GM15510 (cell line): ENCODE data around the gene NKD2.

ENCODE experiments used
- POLR2A ChIP-seq: IDR thresholded peaks from 3 replicates; pipeline ENCODE4 v1.6.1; 2011; ENCODE audit warnings: borderline replicate concordance; ENCODE audit not compliant: insufficient read length; ENCODE audit errors: extremely low read depth

NKD2 gene

DNA sequence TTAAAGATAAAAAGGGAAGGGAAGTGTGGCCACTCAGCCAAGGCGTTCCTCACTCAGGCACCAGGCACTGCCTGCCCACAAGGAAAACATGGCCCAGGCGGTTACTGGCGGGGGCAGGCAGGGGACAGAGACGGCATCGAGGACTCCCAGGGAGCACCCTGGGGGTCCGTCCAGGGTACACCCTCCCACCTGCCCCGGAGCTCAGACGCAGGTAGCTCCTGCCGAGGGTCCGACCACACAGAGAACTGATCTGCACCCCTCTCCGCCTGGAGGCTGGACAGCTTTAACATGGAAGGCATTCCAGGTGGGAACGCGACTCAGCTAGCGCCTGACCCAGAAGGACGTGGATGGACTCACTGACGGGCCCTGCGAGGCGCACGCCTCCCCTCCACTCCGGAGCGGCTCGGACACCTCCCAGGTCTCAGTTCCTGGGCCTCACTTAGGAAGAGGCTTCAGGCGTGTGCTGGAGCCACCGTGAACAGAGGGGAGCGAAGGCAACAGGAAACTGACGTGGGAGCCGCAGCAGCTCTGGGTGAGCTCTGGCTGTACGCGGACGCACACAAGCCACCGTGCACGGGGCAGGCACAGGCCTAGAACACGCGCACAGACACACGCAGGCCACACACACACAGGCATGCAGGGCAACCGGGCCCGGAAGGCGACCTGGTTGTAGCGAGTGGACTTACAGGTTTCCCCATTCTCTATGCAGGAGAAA is 47.5 kb downstream of the NKD2 start:
- TF ChIP-seq POLR2A: no peak

DNA sequence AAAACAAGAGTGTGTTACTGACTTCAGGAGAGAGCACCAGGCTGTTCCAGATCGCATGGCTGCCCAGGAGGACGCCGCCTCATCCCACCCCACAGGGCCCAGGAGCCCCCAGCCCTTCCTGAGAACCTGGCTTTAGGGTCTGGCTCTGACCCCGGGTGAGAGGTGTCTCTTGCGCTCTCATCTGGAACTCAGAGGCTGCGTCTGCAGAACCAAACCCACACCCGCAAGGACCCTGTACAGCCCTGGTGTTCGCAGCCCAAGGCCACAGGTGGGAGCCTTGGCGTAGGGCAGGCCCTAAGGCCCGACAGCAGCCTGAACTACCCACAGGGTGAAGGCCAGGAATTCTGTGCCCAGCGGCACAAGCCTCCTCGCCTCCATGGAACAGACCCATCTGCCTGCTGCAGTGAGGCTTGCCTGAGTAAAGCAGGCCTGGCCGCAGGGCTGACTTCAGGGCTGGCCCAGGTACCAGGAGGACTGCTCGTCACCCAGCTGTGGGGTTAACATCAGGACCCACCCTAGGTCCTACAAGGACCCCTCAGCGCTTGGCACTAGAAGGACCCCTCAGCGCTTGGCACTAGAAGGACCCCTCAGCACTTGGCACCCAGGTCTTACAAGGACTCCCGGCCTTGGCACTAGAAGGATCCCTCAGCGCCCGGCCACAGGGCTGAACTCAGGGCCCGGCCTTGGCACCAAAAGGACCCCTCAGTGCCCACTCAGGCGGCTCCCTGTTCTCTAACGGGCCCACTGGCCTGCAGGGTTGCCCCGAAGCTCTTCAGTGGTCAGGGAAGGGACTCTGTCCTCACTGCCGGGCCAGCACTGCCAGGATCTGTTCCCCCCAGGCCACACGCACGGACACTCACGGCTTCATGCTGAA is 48.2 kb downstream of the NKD2 start:
- no peak for TF ChIP-seq POLR2A

DNA sequence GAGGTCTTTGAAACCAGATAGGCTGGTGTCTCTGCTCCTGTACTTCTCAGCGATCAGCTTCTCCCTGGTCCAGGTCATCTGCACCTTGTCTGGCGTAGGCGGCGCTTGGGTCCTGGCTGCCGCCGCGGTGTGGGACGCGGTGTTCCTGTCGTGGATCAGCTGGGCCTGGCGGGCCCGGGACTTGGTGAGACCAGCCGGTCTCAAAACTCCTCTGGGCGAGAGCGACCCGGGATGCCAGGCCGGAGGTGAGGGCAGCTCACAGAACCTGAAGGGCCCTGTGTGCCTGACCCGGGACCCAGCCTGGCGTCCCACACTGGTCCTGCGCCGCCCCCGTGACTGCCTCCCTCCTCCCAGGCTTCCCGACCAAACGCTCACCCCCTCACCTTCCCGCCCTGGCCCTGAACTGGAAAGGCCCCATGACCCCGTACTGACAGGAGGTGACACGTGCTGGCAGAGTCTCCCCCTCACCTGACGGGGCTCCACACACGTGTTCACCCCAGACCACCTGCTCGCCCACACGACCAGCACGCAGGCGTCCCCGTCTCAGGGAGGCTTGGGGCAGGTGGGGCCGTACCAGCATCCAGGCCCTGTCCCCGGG is 49.0 kb downstream of the NKD2 start:
- TF ChIP-seq POLR2A: no peak

DNA sequence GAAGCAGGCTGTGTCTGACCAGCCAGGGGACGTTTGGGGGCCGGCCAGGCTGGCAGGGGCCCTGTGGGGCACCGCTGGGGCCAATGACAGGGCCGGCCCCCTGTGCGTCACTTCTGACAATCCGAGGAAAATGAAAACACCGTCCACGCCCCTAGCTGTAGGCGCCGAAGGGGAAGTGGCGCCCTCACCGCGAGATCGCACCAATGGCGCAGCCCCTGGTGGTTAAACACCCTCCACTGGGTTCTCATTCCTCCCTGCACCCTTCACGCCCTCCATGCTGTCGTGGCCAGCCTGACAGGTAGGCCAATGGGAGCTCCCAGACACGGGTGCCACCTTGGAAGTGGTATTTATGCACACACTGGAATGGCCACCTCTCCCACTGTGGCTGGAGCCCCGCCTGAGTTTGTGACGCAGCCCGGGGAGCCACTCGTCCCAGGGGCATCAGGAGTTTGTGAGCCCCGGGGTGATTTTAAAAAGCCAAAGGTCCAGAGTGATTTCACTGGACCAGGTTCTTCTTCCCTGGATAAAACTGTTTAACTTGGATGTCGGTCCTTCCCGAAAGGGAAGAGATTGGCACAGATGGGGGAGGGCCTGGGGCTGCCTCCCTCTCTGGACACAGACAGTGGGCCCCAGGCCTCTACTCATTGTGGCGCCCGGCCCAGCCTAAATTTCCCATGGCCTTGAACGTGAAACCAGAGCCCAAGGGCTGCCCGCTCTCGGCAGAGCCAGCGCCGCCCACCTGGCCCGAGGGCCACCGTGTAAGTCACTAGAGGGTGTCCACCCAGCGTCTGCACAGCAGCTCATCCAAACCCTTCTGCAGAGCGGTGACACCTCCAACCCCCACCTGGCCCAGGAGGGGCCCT is 49.7 kb downstream of the NKD2 start:
- no peak for TF ChIP-seq POLR2A

DNA sequence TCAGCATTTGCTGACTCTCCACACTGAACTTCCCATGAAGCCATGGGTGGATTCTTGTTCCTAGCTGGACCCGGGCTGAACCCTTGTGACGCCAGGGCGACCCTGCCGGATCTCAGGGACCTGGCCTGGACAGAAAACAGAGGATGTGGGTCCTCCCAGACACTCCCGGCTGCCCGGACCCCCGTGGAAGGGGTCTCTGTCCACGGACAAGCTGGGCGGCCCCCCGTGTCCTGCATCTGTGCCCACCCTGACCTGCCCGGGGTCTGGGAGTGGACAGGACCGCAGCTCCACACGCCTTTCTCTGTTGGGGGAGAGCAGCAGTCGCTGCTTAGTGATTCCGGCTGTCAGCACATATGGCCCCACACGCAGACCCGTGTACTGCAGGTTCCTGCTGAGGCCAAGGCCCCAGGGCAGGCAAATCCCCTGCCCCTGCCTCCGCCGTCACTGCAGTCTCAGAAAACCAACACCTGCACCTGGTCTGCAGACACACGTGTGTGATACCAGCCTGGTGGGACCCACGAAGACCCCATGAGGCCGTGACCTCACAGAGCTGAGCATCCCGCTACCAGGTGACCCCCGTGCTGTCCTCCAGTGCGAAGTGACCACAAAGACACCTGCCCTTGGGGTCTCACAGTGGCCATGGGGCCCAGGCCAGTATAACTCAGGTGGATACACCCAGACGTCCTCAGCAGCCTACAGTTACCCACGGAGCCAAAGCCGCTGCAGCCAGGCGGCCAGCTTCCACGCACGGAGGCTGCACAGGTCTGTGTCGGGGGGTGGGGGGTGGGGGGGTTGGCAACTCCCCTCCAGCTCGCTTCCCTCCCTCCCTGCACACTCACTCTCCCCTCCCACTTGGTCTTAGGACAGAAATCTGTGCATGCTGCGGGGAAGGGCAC is 50.6 kb downstream of the NKD2 start:
- TF ChIP-seq POLR2A: no peak

DNA sequence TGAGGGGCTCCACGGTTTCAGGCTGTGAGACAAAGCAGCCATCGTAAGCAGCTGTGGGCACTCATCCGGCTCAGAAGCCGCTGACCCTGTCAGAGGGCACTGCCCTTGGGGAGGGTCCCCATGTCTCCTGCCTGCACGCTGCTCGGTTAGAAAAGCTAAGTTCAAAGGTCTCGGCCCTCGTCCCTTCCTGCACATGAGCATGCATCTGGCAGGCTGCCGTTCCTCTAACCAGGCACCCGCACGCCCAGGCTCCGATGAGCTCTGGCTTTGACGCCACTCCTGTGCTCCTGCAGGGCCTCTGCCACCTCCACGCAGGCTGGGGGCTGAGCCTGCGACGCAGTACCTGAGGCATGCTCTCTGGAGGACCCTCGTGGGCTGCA is 51.3 kb downstream of the NKD2 start:
- TF ChIP-seq POLR2A: no peak

DNA sequence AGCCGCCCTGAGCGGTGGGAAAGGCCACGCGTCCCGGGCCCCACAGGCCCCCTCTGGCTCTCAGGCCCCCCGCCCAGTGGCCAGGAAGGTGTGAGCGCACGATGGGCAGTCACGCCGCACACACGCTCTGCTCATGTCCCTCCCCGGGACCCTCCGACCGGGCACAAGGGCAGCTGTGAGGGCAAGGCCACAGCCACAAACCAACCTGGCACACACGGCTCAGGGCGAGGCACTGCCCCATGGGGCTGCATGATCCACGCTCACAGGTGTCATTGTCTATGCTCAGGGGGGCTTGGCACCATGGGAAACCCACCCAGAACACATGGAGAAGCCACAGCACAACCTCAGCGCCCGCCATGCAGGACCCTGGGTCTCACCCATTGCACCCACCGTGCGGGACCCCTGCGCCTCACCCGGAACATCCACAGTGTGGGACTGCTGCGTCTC is 52.0 kb downstream of the NKD2 start:
- no peak for TF ChIP-seq POLR2A

DNA sequence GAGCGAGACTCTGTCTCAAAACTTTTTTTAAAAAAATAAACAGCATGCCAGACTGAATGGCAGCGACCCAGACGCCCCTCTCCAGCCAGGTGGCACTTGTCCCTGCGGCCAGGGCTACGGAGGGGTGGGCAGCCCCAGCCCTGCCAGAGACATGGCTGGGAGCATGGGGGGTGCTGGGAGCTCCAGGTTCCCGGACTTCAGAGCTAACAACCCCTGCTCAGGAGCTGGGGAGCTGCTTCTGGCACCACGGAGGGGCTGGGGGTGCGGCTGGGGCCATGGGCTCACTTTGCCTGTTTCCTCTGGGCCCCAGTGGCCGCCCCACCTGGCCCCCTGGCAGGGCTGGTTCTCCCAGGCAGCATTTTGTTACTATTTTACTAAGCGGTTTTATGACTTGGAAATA is 53.3 kb downstream of the NKD2 start:
- no peak for TF ChIP-seq POLR2A

DNA sequence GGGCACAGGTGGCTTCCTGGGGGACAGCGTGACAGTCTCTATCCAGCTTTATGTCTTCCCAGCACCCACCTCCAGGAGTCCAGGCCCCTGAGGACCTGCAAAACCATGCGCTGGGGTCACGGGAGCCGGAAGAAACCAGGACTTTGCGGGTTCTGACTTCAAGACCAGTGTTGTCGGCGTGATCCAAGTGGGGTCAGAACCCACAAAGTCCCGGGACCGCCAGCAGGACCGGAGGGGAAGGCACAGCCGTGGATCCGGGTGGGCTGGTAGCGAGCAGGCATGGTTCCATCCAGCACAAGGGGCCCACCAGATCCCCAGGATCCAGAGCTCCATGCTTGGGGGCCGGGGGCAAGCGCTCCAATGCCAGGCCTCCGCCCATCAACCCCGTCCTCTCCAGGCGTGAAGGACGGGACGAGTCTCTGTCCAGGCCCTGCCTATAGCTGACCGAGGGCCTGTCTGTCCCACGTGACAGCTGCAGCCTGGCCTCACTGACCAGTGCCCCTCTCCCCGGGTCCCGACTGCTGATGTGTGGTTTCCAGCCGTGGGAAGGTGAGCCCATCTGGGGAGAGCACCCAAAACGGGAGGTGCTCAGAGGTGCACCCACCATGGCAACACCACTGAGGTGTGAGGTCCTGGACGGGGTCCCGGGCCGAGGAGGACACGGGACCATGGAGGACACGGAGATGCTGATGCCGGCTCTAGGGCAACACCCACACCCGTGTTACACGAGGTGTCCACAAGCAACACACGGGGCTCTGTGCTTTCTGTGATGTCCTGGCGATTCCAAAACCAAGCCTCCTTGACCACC is 54.4 kb downstream of the NKD2 start:
- no peak for TF ChIP-seq POLR2A

DNA sequence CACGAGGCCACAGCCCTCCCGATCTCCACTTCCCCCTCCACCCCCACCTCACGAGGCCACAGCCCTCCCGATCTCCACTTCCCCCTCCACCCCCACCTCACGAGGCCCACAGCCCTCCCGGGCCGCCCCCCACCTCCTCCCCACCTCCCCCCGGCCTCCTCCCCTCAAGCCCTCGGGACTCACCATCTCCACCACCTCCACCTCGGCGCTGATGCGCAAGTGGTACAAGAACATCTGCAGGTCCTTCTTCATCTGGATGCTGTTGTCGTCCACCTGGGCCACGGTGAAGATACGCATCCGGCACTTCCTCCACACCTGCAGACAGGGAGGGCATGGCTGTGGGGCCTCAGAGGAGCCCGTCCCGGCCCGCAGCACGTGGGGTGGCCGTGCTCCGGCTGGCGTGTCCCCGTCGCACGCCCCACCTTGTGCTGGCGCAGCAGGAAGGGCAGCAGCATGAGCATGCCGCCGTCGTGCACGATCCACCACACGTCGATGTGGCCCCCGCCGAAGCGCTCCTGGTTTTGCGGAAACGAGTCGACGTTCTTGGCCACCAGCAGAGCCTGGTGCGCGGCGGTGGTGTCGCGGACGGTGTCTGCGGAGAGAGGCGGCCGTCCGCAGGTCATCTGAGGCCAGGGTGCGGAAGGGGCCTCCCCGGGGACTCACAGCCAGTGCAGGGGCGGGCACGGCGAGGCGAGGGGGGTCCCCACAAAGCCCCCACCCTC is 55.2 kb downstream of the NKD2 start:
- no peak for TF ChIP-seq POLR2A

DNA sequence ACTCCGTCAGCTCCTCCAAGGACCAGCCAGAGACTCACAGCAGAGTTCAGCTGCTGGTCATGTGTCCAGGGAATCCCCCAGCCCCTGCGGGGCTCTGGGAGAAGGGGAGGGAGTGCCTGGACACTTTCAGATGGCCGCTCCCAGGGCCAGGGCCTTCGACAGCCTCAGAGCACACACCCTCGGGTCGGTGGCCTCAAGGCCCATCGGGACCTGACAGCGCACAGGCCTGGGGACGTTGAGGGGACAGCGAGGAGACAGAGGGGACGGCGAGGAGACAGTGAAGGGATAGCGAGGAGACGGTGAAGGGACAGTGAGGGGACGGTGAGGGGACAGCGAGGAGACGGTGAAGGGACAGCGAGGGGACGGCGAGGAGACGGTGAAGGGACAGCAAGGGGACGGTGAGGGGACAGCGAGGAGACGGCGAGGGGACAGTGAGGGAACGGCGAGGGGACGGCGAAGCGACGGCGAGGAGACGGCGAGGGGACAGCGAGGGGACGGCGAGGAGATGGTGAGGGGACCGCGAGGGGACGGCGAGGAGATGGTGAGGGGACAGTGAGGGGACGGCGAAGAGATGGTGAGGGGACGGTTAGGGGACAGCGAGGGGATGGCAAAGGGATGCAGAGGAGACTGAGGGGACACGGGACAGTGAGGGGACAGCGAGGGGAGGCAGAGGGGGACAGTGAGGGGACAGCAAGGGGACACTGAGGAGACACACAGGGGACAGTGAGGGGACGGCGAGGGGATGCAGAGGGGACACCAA is 56.0 kb downstream of the NKD2 start:
- no peak for TF ChIP-seq POLR2A
